Activated naive CD8-positive, alpha-beta T cell treated with anti-CD3 and anti-CD28 coated beads, Interleukin-2, amount 10 ng/mL, durations not matched to agents 7 days and 5 days (primary cell): ENCODE data around the gene SLC22A17. TPM values are rescaled to one million over a fixed set of nuclear protein-coding genes. Genes with fewer than 3 reads are reported as not detected.

Source experiments
- ATAC-seq: fragments of 150-1000 bp; cut with Tn5 transposase; one replicate; pipeline ENCODE4 v1.10.0; 2021; ENCODE audit warnings: low read depth, moderate library complexity
- POLR2A ChIA-PET: fragments of 350-600 bp; sonication (Branson Sonifier 250); formaldehyde crosslinking; loops from one replicate; lab custom pipeline; 2021; ENCODE audit warnings: antibody characterized with exemption; lab: Charles Lee
- DNase-seq: peaks from one replicate; pipeline ENCODE4 v3.0.0; 2021
- H3K27ac Mint-ChIP-seq: one replicate; pipeline ENCODE4 v1.8.0; 2022; ENCODE audit warnings: mild to moderate bottlenecking, mixed read lengths
- H3K27me3 Mint-ChIP-seq: one replicate; pipeline ENCODE4 v1.8.0; 2022; ENCODE audit warnings: mild to moderate bottlenecking, moderate library complexity, mixed read lengths
- H3K36me3 Mint-ChIP-seq: one replicate; pipeline ENCODE4 v1.8.0; 2021; ENCODE audit warnings: mild to moderate bottlenecking, mixed read lengths
- H3K4me1 Mint-ChIP-seq: one replicate; pipeline ENCODE4 v1.8.0; 2021; ENCODE audit warnings: mixed read lengths
- H3K4me3 Mint-ChIP-seq: one replicate; pipeline ENCODE4 v1.8.0; 2022; ENCODE audit warnings: mild to moderate bottlenecking, moderate library complexity, mixed read lengths
- H3K9me3 Mint-ChIP-seq: one replicate; pipeline ENCODE4 v1.8.0; 2021; ENCODE audit warnings: mixed read lengths
- total RNA-seq, 2 experiments: library from RNA; stranded (reverse); gene quantifications; one replicate each; pipeline ENCODE4 v1.2.3, GENCODE V29; 2021

The SLC22A17 gene
- total RNA-seq, 2 experiments from 2014 or later: 3.4 to 4.8 TPM

- Mint-ChIP-seq H3K4me1 (peaks cover 6% of the 10 kb centered on the region), H3K4me3 (no peak overlapping the region), H3K27ac (no peak overlapping the region), H3K9me3 (no peaks in the 10 kb centered on the region), H3K36me3 (peaks cover 2% of the 10 kb centered on the region), H3K27me3 (peaks cover 39% of the 10 kb centered on the region)
- POLR2A ChIA-PET: interaction anchor here (0.6 kb wide), 1 partner anchor 33 kb away, joined by 3 read pairs; no protein-coding TSS in a partner anchor
- DNase-seq (no peak), ATAC-seq (no peak)
These were observed 2.3 kb upstream of the SLC22A17 start for GRCh38 chr14:23354990-23355389.

GRCh38 chr14:23353433-23353780 is 720 bp upstream of the SLC22A17 start:
- Mint-ChIP-seq H3K4me1 (peaks cover 6% of the 10 kb centered on the region), H3K9me3 (no peaks in the 10 kb centered on the region), H3K27me3 (peaks cover 41% of the 10 kb centered on the region), H3K36me3 (peaks cover 2% of the 10 kb centered on the region), H3K27ac (no peak overlapping the region), H3K4me3 (peak overlapping the region; percentile 46)
- no peak for ATAC-seq
- POLR2A ChIA-PET: interaction anchor here (0.5 to 1.7 kb wide), 2 partner anchors 33 to 1687 kb away, joined by 6 read pairs; partner anchors contain the start of gene PABPN1
- DNase-seq: no peak

GRCh38 chr14:23351681-23352505 is 794 bp downstream of the SLC22A17 start:
- Mint-ChIP-seq H3K9me3 (no peaks in the 10 kb centered on the region), H3K27me3 (peaks cover 41% of the 10 kb centered on the region), H3K36me3 (peaks cover 2% of the 10 kb centered on the region), H3K27ac (no peak overlapping the region), H3K4me1 (peaks cover 6% of the 10 kb centered on the region), H3K4me3 (peak overlapping the region; percentile 46)
- DNase-seq (no peak), ATAC-seq (no peak)
- POLR2A ChIA-PET: interaction anchor here (0.6 to 1.7 kb wide), 2 partner anchors 31 to 839 kb away, joined by 5 to 6 read pairs; partner anchors contain the start of gene PABPN1

- no peaks in the 10 kb centered on the region for H3K9me3 Mint-ChIP-seq
- H3K4me1 Mint-ChIP-seq: peaks cover 6% of the 10 kb centered on the region
- POLR2A ChIA-PET: no interaction called here
- H3K4me3 Mint-ChIP-seq: no peak overlapping the region
- DNase-seq (no peak), ATAC-seq (no peak)
- H3K27ac Mint-ChIP-seq: no peak overlapping the region
- peaks cover 32% of the 10 kb centered on the region for H3K27me3 Mint-ChIP-seq
- H3K36me3 Mint-ChIP-seq: peaks cover 2% of the 10 kb centered on the region
These were observed 3.4 kb downstream of the SLC22A17 start for GRCh38 chr14:23349156-23349845.

GRCh38 chr14:23348297-23348655 is 4.4 kb downstream of the SLC22A17 start:
- Mint-ChIP-seq H3K9me3 (no peaks in the 10 kb centered on the region), H3K27ac (peak overlapping the region; percentile 36), H3K4me1 (peaks cover 6% of the 10 kb centered on the region), H3K27me3 (peaks cover 23% of the 10 kb centered on the region), H3K36me3 (peaks cover 2% of the 10 kb centered on the region), H3K4me3 (no peak overlapping the region)
- ATAC-seq (no peak), DNase-seq (no peak)
- POLR2A ChIA-PET: interaction anchor here (0.7 kb wide), 1 partner anchor 28 kb away, joined by 3 read pairs; no protein-coding TSS in a partner anchor

GRCh38 chr14:23347406-23348296 is 5.0 kb downstream of the SLC22A17 start:
- Mint-ChIP-seq H3K4me3 (no peak overlapping the region), H3K36me3 (peaks cover 2% of the 10 kb centered on the region), H3K27ac (no peak overlapping the region), H3K4me1 (peaks cover 2% of the 10 kb centered on the region), H3K27me3 (peaks cover 21% of the 10 kb centered on the region), H3K9me3 (no peaks in the 10 kb centered on the region)
- ATAC-seq (no peak), DNase-seq (no peak)
- POLR2A ChIA-PET: no interaction called here

GRCh38 chr14:23346693-23347405 is 5.8 kb downstream of the SLC22A17 start:
- Mint-ChIP-seq H3K27ac (no peak overlapping the region), H3K4me3 (no peak overlapping the region), H3K36me3 (peaks cover 2% of the 10 kb centered on the region), H3K9me3 (no peaks in the 10 kb centered on the region), H3K4me1 (peaks cover 2% of the 10 kb centered on the region), H3K27me3 (peaks cover 26% of the 10 kb centered on the region)
- POLR2A ChIA-PET: no interaction called here
- DNase-seq (no peak), ATAC-seq (no peak)

GRCh38 chr14:23345987-23346692 is 6.5 kb downstream of the SLC22A17 start:
- H3K4me1 Mint-ChIP-seq: peaks cover under 1% of the 10 kb centered on the region
- no peaks in the 10 kb centered on the region for H3K9me3 Mint-ChIP-seq
- H3K27ac Mint-ChIP-seq: no peak overlapping the region
- no peak overlapping the region for H3K4me3 Mint-ChIP-seq
- no peak for DNase-seq
- H3K27me3 Mint-ChIP-seq: peaks cover 24% of the 10 kb centered on the region
- no peak for ATAC-seq
- POLR2A ChIA-PET: interaction anchor here (0.6 kb wide), 1 partner anchor 54 kb away, joined by 3 read pairs; no protein-coding TSS in a partner anchor
- H3K36me3 Mint-ChIP-seq: peaks cover under 1% of the 10 kb centered on the region

GRCh38 chr14:23344481-23344880 is 8.2 kb downstream of the SLC22A17 start:
- no peaks in the 10 kb centered on the region for H3K4me1 Mint-ChIP-seq
- ATAC-seq (no peak), DNase-seq (no peak)
- H3K36me3 Mint-ChIP-seq: no peaks in the 10 kb centered on the region
- no peaks in the 10 kb centered on the region for H3K9me3 Mint-ChIP-seq
- no peak overlapping the region for H3K4me3 Mint-ChIP-seq
- H3K27ac Mint-ChIP-seq: no peak overlapping the region
- H3K27me3 Mint-ChIP-seq: peaks cover 25% of the 10 kb centered on the region
- POLR2A ChIA-PET: no interaction called here

GRCh38 chr14:23339506-23340268 is 13.0 kb downstream of the SLC22A17 start:
- Mint-ChIP-seq H3K4me3 (no peak overlapping the region), H3K27me3 (peaks cover 30% of the 10 kb centered on the region), H3K4me1 (no peaks in the 10 kb centered on the region), H3K27ac (no peak overlapping the region), H3K36me3 (no peaks in the 10 kb centered on the region), H3K9me3 (peaks cover 3% of the 10 kb centered on the region)
- ATAC-seq: no peak
- POLR2A ChIA-PET: no interaction called here
- no peak for DNase-seq

- no peak overlapping the region for H3K27ac Mint-ChIP-seq
- no peaks in the 10 kb centered on the region for H3K36me3 Mint-ChIP-seq
- peaks cover 14% of the 10 kb centered on the region for H3K27me3 Mint-ChIP-seq
- POLR2A ChIA-PET: no interaction called here
- ATAC-seq: no peak
- H3K4me3 Mint-ChIP-seq: no peak overlapping the region
- H3K9me3 Mint-ChIP-seq: peaks cover 3% of the 10 kb centered on the region
- no peaks in the 10 kb centered on the region for H3K4me1 Mint-ChIP-seq
- no peak for DNase-seq
These were observed 17.1 kb downstream of the SLC22A17 start for GRCh38 chr14:23335623-23336022.
